Cardiac fibroblast (primary cell): ENCODE measurements around the gene USP27X.

Experiments
- DNase-seq, 2 donors: peaks; one replicate each; pipeline versions ENCODE4 v3.0.0 to v3.0.0-alpha.2; 2010; ENCODE audit warnings: low read depth in 2 of 2
- H3K4me3 ChIP-seq, 2 donors: replicated peaks in 1 of 2; 1 replicate in 1 of 2; 2 replicates in 1 of 2; pipeline ENCODE4 v1.5.1; 2011; ENCODE audit warnings: low read depth in 2 of 2, low read length in 2 of 2, mild to moderate bottlenecking in 2 of 2, moderate library complexity in 1 of 2
- CTCF ChIP-seq: IDR thresholded peaks from one replicate; pipeline ENCODE4 v1.5.1; 2011; ENCODE audit warnings: low read depth, mild to moderate bottlenecking, low read length, inconsistent platforms

USP27X gene

DNA sequence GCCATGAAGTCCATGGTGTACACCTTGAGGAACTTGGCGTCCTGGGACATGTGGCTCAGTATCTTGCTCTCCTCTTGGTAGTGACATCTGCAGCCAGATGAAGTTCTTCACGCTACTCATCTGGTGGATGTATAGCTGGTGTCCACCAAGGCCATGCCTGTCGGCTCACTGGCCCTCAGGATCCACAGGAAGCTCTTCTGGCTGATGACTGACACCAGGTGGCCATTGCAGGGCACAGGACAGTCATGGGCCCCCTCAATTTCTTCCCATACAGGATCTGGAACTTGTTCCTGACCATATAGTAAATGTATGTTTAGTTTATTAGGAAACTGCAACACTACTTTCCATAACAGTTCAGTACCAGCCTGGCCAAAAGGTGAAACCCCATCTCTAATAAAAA, 32.8 kb downstream of the USP27X start:
- TF ChIP-seq CTCF, result no peak
- no peak overlapping the region for H3K4me3 ChIP-seq
- no peak for DNase-seq

GRCh38 chrX:49912861-49913260, 33.6 kb downstream of the USP27X start:
- no peak for DNase-seq
- TF ChIP-seq CTCF, result no peak
- H3K4me3 ChIP-seq, result no peak overlapping the region

DNA sequence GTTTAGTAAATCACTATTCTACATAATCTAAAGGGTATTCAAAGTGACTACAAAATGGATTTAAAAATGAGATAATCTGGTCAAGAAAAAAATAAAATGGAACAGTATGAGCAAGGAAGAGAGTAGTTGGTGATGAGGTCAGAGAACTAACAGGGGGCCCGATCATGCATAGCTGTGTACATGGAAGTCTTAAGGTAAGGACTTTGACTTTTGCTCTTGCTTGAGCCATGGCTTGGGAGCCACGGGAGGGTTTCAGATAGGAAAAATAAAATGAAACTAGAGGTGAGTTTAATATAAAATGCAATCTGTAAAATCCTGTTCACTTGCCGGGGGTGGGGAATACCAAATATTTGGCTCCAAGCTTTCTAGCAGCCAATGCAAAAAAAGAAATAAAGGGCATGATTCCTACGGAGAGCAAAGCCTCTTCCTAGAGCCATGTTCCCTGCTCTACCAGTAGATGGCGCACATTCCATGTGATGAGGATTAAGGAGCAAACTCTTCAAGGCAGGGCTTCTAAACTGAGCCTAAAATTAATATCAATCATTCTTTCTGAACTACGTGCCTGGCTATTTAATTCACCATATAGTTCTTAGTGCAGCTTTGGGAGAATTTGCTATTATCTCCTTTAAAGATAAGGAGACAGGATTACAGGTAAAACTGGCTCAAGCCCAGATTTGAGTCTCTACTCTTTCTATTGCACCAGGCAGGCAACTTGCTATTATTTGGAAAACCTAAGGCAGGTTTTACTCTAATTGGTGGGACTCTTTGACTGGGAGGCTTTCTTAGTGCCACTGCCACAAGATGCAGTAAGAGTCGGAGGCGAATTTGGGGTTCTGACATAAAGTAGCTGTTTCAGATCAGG, 36.3 kb downstream of the USP27X start:
- TF ChIP-seq CTCF, result peak; percentile 73
- no peak overlapping the region for H3K4me3 ChIP-seq
- peak; percentile 65 to 74 for DNase-seq

DNA sequence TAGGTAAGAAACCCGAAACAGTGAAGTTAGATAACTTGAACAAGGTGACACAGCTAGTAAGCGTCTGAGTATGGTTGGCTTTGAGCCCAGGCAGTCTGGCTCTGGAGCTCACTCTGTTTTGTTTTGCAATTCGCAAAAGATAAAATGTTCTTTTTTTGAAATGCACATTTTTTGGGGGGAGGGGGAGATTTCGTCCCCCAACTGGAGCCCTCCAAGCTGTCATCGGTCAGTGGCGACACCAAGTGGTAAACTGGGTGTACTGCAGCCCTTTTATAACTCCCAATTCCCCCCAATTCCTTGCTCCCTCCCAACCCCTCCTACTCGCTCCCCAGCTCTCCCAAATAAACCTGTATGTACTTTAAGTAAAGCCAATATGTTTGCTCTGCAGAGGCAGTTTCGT, 40.3 kb downstream of the USP27X start:
- peak; percentile 77 to 88 for DNase-seq
- TF ChIP-seq CTCF, result peak; percentile 76
- no peak overlapping the region for H3K4me3 ChIP-seq

DNA sequence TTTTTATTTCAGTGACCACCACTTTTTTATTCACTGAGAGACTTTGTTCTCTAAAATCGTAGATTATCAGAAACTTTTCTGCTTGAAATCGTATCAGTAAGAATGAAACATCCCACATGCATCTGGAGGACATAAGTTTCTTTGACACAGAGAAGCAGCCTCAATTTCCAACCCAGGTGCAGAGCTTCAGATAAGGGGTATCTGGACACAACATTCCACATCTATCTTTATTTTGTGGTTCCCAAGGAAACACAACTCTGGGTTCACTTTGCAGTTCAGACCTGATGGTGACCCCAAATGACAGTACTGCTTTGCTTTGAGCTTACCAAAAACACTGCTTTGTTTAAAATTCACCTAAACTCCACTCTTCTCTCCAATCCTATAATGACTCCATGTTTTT, 41.8 kb downstream of the USP27X start:
- TF ChIP-seq CTCF, result no peak
- no peak for DNase-seq
- H3K4me3 ChIP-seq, result no peak overlapping the region

DNA sequence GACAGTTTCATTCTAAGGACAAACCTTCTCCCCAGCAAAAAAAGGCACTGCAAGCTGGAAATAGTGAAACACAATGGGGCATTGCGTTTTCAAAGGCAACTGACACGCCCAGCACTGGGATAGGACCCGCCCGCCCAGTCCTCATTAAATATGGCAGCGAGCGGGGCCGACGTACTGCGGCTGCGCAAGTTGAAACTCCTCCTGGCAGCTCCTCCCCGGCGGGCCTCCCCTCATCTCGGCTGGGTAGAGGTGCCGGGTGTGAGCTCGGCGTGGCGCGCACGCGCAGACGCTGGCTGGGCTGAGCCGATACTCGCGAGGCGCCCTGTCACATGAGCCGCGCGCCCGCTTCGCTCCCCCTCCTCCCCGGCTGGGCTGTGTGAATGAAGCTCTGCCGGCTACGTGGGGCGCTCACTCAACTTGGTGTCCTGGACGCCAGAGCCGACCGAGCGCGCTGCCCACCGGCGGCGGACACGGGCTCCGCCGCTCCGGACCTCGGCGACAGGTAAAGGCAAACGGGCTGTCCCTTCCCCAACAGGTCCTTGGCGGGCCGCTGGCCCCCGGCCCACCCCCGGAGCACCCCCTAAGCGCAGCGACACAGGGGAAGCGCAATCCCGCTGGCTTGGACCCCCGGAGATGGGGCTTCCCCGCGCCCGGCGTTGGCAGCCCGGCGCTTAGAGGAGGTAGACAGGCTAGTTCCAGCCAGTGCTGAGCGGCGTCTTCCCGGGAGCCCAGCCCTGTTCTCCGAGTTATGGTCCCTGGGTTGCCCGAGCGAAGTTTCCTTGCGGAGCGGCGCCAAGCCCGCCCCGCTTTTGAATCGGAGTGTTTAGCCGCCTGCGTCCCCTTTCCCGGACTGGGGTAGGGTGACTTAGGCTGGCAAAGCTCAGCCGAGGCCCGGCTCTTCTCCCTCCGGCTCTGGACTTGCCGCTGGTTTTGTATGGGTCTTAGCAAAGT, 43.3 kb downstream of the USP27X start, which contains the start of gene CLCN5:
TSS of gene CLCN5 (plus strand) at position 306 of the 951 bp plus-strand sequence. CDS start 2,703 bp downstream, outside the sequence.
- TF ChIP-seq CTCF, result no peak
- DNase-seq, result peak; percentile 93 to 97
- H3K4me3 ChIP-seq, result peak within 1 kb of the TSS; percentile 63 to 69
